MM.1S (cell line): Measurements from ENCODE around the gene SEL1L3.

Source experiments
- DNase-seq: peaks from one replicate; pipeline ENCODE4 v3.0.0-alpha.2; 2015
- H2AFZ ChIP-seq: fragments of 300-600 bp; sonication (generic); 2 replicates; pipeline ENCODE4 v1.6.0; 2016; ENCODE audit warnings: antibody characterized with exemption, low read length
- H3F3A ChIP-seq: fragments of 300-600 bp; sonication (generic); 2 replicates; pipeline ENCODE4 v1.6.1; 2016; ENCODE audit warnings: mild to moderate bottlenecking, antibody characterized with exemption, low read length, moderate library complexity, mixed read lengths; ENCODE audit not compliant: insufficient read depth
- H3K27ac ChIP-seq: fragments of 300-600 bp; sonication (generic); 2 replicates; pipeline ENCODE4 v1.5.1; 2016; ENCODE audit warnings: mild to moderate bottlenecking, low read length
- H3K27me3 ChIP-seq: fragments of 300-600 bp; sonication (generic); replicated peaks from 2 replicates; pipeline ENCODE4 v1.6.0; 2016; ENCODE audit warnings: low read length; ENCODE audit not compliant: insufficient read depth
- H3K36me3 ChIP-seq: fragments of 300-600 bp; sonication (generic); replicated peaks from 2 replicates; pipeline ENCODE4 v1.6.1; 2016; ENCODE audit warnings: mild to moderate bottlenecking, low read length, mixed read lengths; ENCODE audit not compliant: insufficient read depth
- H3K4me1 ChIP-seq: fragments of 300-600 bp; sonication (generic); 2 replicates; pipeline ENCODE4 v1.6.1; 2016; ENCODE audit warnings: low read length, mixed read lengths
- H3K4me2 ChIP-seq: fragments of 300-600 bp; sonication (generic); 2 replicates; pipeline ENCODE4 v1.6.0; 2016; ENCODE audit warnings: low read depth, low read length
- H3K4me3 ChIP-seq: fragments of 300-600 bp; sonication (generic); 2 replicates; pipeline ENCODE4 v1.5.1; 2016; ENCODE audit warnings: low read length, mixed read lengths
- H3K79me2 ChIP-seq: fragments of 300-600 bp; sonication (generic); 2 replicates; pipeline ENCODE4 v1.6.1; 2016; ENCODE audit warnings: mixed run types, low read length, mixed read lengths
- H3K9ac ChIP-seq: fragments of 300-600 bp; sonication (generic); 2 replicates; pipeline ENCODE4 v1.6.1; 2016; ENCODE audit warnings: low read length, mixed read lengths
- H3K9me2 ChIP-seq: fragments of 300-600 bp; sonication (generic); replicated peaks from 2 replicates; pipeline ENCODE4 v1.6.1; 2016; ENCODE audit warnings: mild to moderate bottlenecking, low read length, mixed read lengths; ENCODE audit not compliant: insufficient read depth
- H3K9me3 ChIP-seq: fragments of 300-600 bp; sonication (generic); replicated peaks from 2 replicates; pipeline ENCODE4 v1.6.1; 2016; ENCODE audit warnings: mild to moderate bottlenecking, low read length, mixed read lengths; ENCODE audit not compliant: insufficient read depth
- H4K20me1 ChIP-seq: fragments of 300-600 bp; sonication (generic); 2 replicates; pipeline ENCODE4 v1.6.1; 2016; ENCODE audit warnings: mild to moderate bottlenecking, low read length, moderate library complexity, mixed read lengths; ENCODE audit not compliant: insufficient read depth
- EZH2 ChIP-seq: fragments of 300-600 bp; sonication (generic); optimal IDR thresholded peaks from 2 replicates; pipeline ENCODE3; 2017; ENCODE audit warnings: low read depth, mild to moderate bottlenecking, antibody characterized with exemption, low read length, mixed read lengths
- EZH2phosphoT487 ChIP-seq: fragments of 300-600 bp; sonication (generic); IDR thresholded peaks from 2 replicates; pipeline ENCODE4 v1.6.1; 2018; ENCODE audit warnings: antibody characterized with exemption, low read length
- TF ChIP-seq, protein P1 (sequence below): fragments of 300-600 bp; sonication (generic); IDR thresholded peaks from 2 replicates; pipeline ENCODE4 v1.5.1; 2016; ENCODE audit warnings: antibody characterized with exemption, low read length, mixed read lengths

Gene SEL1L3

DNA sequence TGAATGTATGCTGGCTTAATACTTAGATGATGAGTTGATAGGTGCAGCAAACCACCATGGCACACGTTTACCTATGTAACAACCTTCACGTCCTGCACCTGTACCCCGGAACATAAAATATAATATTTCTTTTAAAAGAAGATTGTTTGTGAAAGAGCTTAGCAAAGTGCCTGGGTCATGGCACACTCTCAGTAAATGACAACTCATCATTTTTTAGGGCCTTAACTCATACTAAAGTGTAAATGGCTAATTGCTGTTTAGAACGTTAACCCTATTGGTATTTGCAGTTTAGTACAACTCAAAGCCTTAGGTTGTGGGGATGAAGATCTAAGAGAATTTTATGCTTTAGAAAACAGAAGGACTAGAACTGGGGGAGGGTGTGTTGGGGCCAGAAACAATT, 67.7 kb downstream of the SEL1L3 start:
- Histone ChIP-seq H3K4me2 (no peak overlapping the region), H2AFZ (no peak overlapping the region), H3K36me3 (no peaks in the 10 kb centered on the region), H3K9me3 (no peaks in the 10 kb centered on the region), H3K27ac (no peak overlapping the region), H3K4me1 (no peaks in the 10 kb centered on the region), H4K20me1 (no peaks in the 10 kb centered on the region), H3K9me2 (no peaks in the 10 kb centered on the region), H3K9ac (no peak overlapping the region), H3K79me2 (no peaks in the 10 kb centered on the region), H3F3A (no peaks in the 10 kb centered on the region), H3K27me3 (no peaks in the 10 kb centered on the region), H3K4me3 (no peak overlapping the region)
- no peak for DNase-seq
- TF ChIP-seq EZH2phosphoT487 (no peak), EZH2 (no peak)
- TF ChIP-seq, protein P1, sequence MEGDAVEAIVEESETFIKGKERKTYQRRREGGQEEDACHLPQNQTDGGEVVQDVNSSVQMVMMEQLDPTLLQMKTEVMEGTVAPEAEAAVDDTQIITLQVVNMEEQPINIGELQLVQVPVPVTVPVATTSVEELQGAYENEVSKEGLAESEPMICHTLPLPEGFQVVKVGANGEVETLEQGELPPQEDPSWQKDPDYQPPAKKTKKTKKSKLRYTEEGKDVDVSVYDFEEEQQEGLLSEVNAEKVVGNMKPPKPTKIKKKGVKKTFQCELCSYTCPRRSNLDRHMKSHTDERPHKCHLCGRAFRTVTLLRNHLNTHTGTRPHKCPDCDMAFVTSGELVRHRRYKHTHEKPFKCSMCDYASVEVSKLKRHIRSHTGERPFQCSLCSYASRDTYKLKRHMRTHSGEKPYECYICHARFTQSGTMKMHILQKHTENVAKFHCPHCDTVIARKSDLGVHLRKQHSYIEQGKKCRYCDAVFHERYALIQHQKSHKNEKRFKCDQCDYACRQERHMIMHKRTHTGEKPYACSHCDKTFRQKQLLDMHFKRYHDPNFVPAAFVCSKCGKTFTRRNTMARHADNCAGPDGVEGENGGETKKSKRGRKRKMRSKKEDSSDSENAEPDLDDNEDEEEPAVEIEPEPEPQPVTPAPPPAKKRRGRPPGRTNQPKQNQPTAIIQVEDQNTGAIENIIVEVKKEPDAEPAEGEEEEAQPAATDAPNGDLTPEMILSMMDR, result no peak

DNA sequence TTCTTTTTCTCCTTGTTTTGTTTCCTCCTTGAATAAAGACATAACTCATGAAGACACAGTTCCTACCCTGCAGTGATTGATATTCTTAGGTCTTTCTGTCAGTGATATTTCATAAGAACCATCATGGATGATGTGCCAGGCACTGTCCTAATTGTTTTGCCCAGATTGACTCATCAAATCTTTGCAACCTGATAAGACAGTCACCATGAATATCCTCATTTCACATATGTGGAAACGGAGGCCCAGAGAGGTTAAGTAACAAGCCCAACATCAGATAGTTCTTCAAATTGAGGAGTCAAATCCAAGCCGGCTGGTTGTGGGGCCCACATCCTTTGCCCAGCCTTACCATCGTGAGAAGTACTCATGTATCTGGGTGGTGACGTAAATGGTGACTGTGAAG, 69.9 kb downstream of the SEL1L3 start:
- H3K4me1 ChIP-seq, result no peaks in the 10 kb centered on the region
- H3K36me3 ChIP-seq, result no peaks in the 10 kb centered on the region; the same call in 1 of the 2 replicates
- no peak overlapping the region for H3K9ac ChIP-seq
- H3K27ac ChIP-seq, result no peak overlapping the region
- H3K4me2 ChIP-seq, result no peak overlapping the region
- no peaks in the 10 kb centered on the region for H3K79me2 ChIP-seq
- H3K27me3 ChIP-seq, result no peaks in the 10 kb centered on the region
- H4K20me1 ChIP-seq, result no peaks in the 10 kb centered on the region
- DNase-seq, result no peak
- H3K4me3 ChIP-seq, result no peak overlapping the region
- TF ChIP-seq, protein P1, result no peak
- TF ChIP-seq EZH2 (no peak), EZH2phosphoT487 (no peak)
- H2AFZ ChIP-seq, result no peak overlapping the region
- no peaks in the 10 kb centered on the region for H3K9me2 ChIP-seq
- H3K9me3 ChIP-seq, result no peaks in the 10 kb centered on the region
- no peaks in the 10 kb centered on the region for H3F3A ChIP-seq

- H3K4me2 ChIP-seq, result no peak overlapping the region
- H4K20me1 ChIP-seq, result no peaks in the 10 kb centered on the region
- no peak overlapping the region for H3K4me3 ChIP-seq
- no peaks in the 10 kb centered on the region for H3F3A ChIP-seq
- no peaks in the 10 kb centered on the region; the same call in 1 of the 2 replicates for H3K36me3 ChIP-seq
- no peak overlapping the region for H3K27ac ChIP-seq
- H3K9me3 ChIP-seq, result no peaks in the 10 kb centered on the region
- no peaks in the 10 kb centered on the region for H3K4me1 ChIP-seq
- no peaks in the 10 kb centered on the region for H3K79me2 ChIP-seq
- no peak overlapping the region for H2AFZ ChIP-seq
- H3K27me3 ChIP-seq, result no peaks in the 10 kb centered on the region
- DNase-seq, result no peak
- no peaks in the 10 kb centered on the region for H3K9me2 ChIP-seq
- TF ChIP-seq EZH2, result no peak
- TF ChIP-seq, protein P1, result peak; percentile 44
- no peak overlapping the region for H3K9ac ChIP-seq
Measured at GRCh38 chr4:25792200-25792791, 70.5 kb downstream of the SEL1L3 start.
